ENCODE data around the gene SAMD4B.

Gene SAMD4B

DNA sequence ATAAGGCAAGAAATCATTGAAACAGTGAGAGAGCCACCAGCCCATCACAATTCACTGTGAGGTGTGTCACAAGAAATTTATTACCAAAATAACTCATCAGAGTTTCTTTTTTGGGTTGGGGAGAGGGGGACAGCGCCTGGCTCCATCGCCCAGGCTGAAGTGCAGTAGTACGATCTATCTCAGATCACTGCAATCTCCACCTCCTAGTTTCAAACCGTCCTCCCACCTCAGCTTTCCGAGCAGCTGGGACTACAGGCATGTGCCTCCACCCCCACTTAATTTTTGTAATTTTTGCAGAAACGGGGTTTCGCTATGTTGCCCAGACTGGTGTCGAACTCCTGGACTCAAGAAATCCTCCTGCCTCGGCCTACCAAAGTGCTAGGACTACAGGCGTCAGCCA, 42.4 kb upstream of the SAMD4B start:
- DNase-seq (ENCODE audit: low spot score): no peak
- TF ChIP-seq, protein P1, sequence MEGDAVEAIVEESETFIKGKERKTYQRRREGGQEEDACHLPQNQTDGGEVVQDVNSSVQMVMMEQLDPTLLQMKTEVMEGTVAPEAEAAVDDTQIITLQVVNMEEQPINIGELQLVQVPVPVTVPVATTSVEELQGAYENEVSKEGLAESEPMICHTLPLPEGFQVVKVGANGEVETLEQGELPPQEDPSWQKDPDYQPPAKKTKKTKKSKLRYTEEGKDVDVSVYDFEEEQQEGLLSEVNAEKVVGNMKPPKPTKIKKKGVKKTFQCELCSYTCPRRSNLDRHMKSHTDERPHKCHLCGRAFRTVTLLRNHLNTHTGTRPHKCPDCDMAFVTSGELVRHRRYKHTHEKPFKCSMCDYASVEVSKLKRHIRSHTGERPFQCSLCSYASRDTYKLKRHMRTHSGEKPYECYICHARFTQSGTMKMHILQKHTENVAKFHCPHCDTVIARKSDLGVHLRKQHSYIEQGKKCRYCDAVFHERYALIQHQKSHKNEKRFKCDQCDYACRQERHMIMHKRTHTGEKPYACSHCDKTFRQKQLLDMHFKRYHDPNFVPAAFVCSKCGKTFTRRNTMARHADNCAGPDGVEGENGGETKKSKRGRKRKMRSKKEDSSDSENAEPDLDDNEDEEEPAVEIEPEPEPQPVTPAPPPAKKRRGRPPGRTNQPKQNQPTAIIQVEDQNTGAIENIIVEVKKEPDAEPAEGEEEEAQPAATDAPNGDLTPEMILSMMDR (IDR thresholded peaks at IDR 0.05; ENCODE audit: extremely low read depth, missing control alignments): no peak

DNA sequence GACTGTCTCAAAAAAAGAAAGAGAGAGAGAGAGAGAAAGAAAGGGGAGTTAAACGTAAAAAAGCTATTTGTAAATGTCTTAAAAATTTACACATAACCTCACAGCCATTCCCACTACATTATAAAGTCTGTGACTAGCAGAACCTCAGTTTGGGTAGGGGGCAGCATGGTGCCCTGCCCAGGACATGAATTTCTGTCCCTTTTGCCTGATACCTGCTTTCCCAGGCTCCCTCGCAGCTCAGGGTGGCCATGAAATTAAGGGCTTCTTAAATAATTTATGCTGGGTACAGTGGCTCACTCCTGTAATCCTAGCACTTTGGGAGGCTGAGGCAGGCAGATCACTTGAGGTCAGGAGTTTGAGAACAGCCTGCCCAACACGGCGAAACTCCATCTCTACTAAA, 41.2 kb upstream of the SAMD4B start:
- TF ChIP-seq, protein P1 (IDR thresholded peaks at IDR 0.05; ENCODE audit: extremely low read depth, missing control alignments): no peak
- DNase-seq (ENCODE audit: low spot score): no peak

DNA sequence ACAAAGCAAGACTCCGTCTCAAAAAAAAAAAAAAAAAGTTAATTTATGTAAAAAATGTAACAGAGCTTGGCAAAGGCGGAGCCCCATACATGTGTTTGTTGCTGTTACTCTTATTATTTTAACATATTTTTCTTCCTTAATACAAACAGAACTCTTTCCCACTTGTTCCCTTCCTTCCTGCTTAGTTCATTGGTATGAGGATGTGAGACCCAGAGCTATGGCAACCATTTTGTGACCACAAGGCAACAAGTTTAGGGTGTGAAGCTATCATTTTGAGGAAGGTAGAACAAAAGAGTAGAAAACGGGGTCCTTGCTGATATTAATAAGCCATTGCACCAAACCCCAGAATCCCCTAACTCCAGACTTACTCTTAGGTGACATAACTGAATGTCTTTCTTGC, 40.7 kb upstream of the SAMD4B start:
- DNase-seq (ENCODE audit: low spot score): no peak

DNA sequence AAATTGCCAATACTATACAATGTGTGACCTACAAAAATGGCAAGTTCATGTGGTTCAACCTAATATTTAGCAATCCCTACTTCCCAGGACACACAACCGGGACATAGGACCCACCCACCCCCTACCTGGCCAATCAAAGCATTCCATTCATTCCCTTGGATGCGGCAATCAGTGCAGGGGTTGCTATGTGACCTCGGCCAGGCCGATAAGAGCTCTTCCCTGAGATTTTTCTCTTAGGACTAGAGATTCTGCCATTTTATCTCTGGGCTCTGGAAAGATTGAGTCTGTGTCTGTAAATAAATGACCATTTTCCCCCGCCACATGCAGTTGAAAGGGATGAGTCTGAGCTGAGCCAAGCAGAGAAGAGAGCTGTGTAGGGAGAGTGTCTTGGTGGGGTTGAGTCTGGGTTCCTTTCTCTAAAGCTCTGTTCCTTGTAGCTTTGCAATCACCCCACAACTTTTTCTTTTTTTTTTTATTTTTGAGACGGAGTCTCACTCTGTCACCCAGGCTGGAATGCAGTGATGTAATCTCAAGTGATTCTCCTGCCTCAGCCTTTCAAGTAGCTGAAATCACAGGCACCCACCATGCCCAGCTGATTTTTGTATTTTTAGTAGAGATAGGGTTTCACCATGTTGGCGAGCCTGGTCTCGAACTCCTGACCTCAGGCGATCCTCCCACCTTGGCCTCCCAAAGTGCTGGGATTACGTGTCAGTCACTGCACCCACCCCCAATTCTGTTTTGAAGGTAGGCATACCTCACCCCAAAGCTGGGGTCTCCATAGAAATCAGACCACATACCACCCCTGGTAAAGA, 38.6 kb upstream of the SAMD4B start:
- no peak for DNase-seq (ENCODE audit: low spot score)
- TF ChIP-seq, protein P1 (IDR thresholded peaks at IDR 0.05; ENCODE audit: extremely low read depth, missing control alignments): no peak

More for the DNA sequence above, 40.7 kb upstream of the SAMD4B start:
- TF ChIP-seq, protein P1 (IDR thresholded peaks at IDR 0.05; ENCODE audit: extremely low read depth, missing control alignments): no peak

DNA sequence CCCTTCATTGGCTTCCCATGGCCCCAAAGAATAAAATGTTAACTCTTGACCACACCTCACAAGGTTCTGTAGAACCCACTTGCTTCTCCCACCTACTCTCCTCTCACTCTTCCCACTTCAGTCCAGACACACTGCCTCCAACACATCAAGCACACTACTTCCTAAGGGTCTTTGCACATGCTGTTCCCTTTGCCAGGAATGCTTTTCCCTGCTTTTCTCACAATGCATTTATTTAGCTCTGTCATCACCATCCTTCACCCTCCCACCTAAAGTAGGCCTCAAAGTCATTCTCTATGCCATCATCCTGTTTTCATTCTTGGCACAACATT, 38.1 kb upstream of the SAMD4B start:
- TF ChIP-seq, protein P1 (IDR thresholded peaks at IDR 0.05; ENCODE audit: extremely low read depth, missing control alignments): no peak
- DNase-seq (ENCODE audit: low spot score): no peak

DNA sequence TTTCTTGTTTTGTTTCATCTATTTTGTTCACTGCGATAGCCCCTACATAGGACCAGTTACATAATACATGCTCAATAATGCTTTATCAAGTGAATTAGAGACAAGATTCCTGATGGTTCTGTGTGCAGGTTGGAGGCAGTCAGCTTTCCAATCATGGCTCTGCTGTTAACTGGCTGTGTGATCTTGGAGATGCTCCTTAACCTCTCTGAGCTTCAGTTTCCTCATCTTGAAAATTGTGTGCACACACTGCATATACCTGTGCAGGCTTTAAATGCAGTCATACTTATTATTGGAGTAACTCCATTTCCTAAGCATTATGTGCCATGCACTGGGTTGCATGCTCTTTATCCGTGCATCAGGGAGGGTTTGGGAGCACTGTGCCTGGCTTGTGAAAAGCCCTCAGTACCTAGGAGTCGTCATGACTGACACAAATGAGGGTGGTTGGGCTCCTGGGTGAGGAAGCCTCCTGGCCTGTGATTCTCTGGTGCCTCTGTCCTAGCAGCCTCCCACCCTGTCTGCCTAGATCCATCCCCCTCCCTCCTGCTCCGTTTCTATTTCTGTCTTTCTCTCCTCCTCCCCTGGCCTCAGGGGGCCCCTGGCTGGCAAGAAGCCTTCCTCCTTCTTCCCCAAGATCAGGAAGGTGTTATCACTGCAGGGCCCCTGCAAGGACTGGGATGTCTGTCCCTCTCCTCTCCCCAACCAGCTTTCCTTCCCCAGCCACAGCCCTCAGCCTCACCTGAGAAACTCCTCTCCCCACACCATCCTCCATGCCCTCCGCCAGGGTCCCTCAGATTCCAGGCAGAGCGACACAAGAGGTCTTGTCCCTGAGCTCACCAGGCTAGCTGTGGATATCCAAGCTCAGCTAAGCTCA, 37.3 kb upstream of the SAMD4B start:
- TF ChIP-seq, protein P1 (IDR thresholded peaks at IDR 0.05; ENCODE audit: extremely low read depth, missing control alignments): no peak
- no peak for DNase-seq (ENCODE audit: low spot score)

DNA sequence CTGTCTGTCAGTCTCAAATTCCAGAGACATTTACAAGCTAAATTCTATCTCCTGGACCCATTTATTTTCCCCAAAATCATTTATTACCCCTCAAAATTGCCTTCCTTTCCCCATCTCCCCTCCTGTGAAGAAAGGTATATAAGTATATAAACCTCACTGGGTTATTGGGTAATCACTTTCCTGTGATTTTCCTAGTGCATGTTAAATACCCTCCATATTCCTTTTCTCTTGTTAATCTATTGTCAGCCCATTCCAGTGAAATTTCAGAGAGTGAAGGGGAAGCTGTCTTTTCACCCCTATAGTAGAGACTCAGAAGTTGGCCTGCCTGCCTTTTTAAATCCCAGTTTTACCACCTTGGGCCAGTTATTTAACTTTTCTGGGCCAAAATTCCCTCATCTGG, 36.1 kb upstream of the SAMD4B start:
- DNase-seq (ENCODE audit: low spot score): no peak
- TF ChIP-seq, protein P1 (IDR thresholded peaks at IDR 0.05; ENCODE audit: extremely low read depth, missing control alignments): no peak
